Activated effector memory CD4-positive, alpha-beta T cell treated with Interleukin-2 at 50 U/mL for 16 hours (primary cell): ENCODE data around the gene CTCF.

Source experiments
- DNase-seq: peaks from one replicate; pipeline ENCODE4 v3.0.0-alpha.2; 2020

The CTCF gene

GRCh38 chr16:67613808-67614207, 51.5 kb downstream of the CTCF start:
- DNase-seq, result no peak

GRCh38 chr16:67628216-67628615, 65.9 kb downstream of the CTCF start:
- DNase-seq, result no peak

- DNase-seq, result no peak
These were observed 70.3 kb downstream of the CTCF start for GRCh38 chr16:67632415-67633172.

GRCh38 chr16:67636713-67637112, 74.4 kb downstream of the CTCF start:
- DNase-seq, result no peak

- DNase-seq, result no peak
These were observed 75.3 kb downstream of the CTCF start for GRCh38 chr16:67637625-67638024.

- DNase-seq, result no peak
These were observed 79.7 kb downstream of the CTCF start for GRCh38 chr16:67641779-67642708.

GRCh38 chr16:67644038-67644437, 81.7 kb downstream of the CTCF start:
- no peak for DNase-seq

GRCh38 chr16:67645397-67646121, 83.2 kb downstream of the CTCF start:
- no peak for DNase-seq

- no peak for DNase-seq
These were observed 84.9 kb downstream of the CTCF start for GRCh38 chr16:67647111-67647651.

- DNase-seq, result no peak
These were observed 85.4 kb downstream of the CTCF start for GRCh38 chr16:67647681-67648080.

GRCh38 chr16:67648088-67648763, 85.9 kb downstream of the CTCF start:
- no peak for DNase-seq

GRCh38 chr16:67648764-67649407, 86.6 kb downstream of the CTCF start:
- no peak for DNase-seq

- DNase-seq, result no peak
These were observed 87.2 kb downstream of the CTCF start for GRCh38 chr16:67649494-67649931.

GRCh38 chr16:67650023-67650422, 87.7 kb downstream of the CTCF start:
- DNase-seq, result no peak

GRCh38 chr16:67651039-67651438, 88.7 kb downstream of the CTCF start:
- no peak for DNase-seq

GRCh38 chr16:67651847-67652246, 89.5 kb downstream of the CTCF start:
- DNase-seq, result no peak

GRCh38 chr16:67652578-67653127, 90.3 kb downstream of the CTCF start:
- DNase-seq, result no peak

- no peak for DNase-seq
These were observed 90.9 kb downstream of the CTCF start for GRCh38 chr16:67653128-67653788.

- no peak for DNase-seq
These were observed 91.6 kb downstream of the CTCF start for GRCh38 chr16:67653789-67654402.

GRCh38 chr16:67654403-67654911, 92.1 kb downstream of the CTCF start:
- no peak for DNase-seq
